Activated T-cell treated with anti-CD3 and anti-CD28 coated beads for 48 hours (primary cell): ENCODE measurements around the gene MYOD1.

Experiments
- DNase-seq: peaks from one replicate; pipeline ENCODE4 v3.0.0-alpha.2; 2020; ENCODE audit warnings: low read depth

The MYOD1 gene

DNA sequence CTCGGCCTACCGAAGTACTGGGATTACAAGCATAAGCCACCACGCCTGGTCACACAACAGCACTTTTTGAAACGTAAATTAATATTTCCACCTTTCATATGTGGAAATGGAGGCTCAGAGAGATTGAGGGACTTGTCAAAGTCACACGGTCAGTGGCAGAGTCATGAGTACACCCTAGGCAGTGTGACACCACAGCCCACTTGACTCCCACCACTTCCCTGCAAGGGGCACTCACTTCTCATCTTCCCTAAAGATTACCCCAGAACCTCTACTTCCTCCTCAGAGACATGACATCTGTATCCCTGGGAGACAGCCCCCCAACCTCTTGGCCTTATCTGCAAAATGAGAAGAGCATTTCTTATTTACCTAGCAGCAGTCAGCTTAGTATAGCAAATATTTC lies 16.5 kb upstream of the MYOD1 start:
- DNase-seq = no peak

DNA sequence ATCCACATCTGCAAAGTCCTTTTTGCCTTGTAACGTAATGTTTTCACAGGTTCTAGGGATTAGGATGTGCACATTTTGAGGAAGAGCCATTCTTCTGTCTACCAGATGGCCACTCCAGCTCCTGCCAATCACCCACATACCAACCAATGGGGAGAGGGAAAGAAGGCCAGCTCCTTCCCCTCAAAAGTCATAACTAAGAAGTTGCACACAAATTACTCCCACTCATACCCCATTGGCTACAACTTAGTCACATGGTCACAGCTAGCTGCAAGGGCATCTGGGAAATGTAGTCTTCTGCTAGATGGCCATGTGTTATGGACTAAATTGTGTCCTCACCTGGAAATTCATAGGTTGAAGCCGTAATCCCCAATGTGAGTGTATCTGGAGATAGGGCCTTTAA lies 15.4 kb upstream of the MYOD1 start:
- no peak for DNase-seq

GRCh38 chr11:17707830-17708229 lies 11.5 kb upstream of the MYOD1 start:
- no peak for DNase-seq

DNA sequence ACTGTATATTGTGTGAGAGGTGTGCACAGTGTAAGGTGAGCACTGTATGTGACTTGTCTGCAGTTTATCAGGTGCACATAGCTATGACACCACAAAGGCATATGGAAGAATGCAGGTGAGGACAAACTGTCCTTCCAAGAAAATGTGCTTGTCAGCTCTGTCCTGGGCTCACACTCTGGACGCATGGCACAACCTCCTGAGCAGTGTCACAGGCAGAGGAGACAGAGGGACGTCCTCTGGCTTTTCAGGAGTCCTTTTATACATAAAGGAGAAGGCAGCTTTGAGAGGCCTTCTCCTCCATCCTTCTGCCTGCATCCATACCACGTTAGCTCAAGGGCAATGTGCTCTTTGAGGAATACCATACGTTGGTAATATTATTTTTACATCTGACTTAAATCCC lies 7.5 kb upstream of the MYOD1 start:
- no peak for DNase-seq

GRCh38 chr11:17713851-17714250 lies 5.5 kb upstream of the MYOD1 start:
- no peak for DNase-seq

GRCh38 chr11:17714356-17714854 lies 5.0 kb upstream of the MYOD1 start:
- no peak for DNase-seq

- DNase-seq = no peak
Observed at GRCh38 chr11:17714870-17715269, 4.5 kb upstream of the MYOD1 start.

DNA sequence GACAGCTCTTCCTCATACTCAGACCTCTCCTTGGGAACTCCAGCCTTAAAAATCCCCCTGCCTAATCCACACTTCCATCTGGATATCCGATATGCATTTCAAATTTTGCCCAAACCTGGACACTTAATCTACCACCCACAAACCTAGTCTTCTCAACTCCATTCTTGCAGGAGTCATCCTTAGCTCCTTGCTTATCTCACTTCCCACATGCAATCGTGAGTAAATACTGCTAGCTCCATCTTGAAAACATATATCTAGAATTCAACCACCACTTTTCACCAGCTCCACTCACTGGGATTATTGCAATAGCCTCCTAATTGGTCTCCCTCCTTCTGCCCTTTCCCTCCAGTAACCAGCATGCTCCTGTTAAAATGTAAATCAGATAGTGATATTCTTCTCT lies 2.6 kb upstream of the MYOD1 start:
- no peak for DNase-seq

GRCh38 chr11:17718015-17718414 lies 1.4 kb upstream of the MYOD1 start:
- DNase-seq = no peak

DNA sequence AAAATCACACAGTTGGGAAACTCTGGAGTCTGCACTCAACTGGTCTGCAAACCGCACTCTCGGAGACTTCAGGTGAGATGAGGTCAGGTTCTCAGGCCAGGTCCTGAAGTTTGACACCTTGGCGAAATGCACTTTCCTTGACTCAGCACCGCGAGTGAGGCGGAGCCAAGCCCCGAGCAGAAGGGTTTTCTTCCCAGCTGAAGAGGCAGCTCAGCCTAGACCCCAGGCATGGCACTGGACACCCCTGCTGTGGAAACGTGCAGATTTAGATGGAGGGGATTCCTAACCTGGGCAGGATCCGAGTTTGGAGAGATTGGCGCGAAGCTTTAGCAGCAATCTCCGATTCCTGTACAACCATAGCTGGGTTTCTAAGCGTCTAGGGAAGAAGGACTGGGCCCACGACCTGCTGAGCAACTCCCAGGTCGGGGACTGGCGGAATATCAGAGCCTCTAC lies 835 bp upstream of the MYOD1 start:
- DNase-seq = no peak

DNA sequence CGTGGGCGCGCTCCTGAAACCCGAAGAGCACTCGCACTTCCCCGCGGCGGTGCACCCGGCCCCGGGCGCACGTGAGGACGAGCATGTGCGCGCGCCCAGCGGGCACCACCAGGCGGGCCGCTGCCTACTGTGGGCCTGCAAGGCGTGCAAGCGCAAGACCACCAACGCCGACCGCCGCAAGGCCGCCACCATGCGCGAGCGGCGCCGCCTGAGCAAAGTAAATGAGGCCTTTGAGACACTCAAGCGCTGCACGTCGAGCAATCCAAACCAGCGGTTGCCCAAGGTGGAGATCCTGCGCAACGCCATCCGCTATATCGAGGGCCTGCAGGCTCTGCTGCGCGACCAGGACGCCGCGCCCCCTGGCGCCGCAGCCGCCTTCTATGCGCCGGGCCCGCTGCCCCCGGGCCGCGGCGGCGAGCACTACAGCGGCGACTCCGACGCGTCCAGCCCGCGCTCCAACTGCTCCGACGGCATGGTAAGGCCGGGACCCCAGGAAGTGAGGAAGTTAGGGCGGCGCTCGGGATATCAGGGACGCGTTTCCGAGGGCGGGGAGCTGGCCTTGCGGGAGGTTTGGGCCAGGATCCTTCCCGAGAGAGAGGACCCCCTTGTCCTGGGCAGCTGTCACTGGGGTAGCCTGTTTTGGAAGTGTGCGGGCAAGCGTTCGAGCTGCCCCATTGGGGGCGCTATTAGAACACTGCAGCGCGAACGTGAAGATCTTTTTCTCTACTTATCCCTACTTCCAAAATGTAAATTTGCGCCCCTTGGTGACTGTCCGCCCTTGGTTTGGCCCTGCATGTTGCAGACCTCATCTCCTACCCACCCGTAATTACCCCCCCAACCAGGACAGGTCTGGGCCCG lies 796 bp downstream of the MYOD1 start:
- no peak for DNase-seq

- no peak for DNase-seq
Observed at GRCh38 chr11:17720796-17721171, 1.4 kb downstream of the MYOD1 start.

DNA sequence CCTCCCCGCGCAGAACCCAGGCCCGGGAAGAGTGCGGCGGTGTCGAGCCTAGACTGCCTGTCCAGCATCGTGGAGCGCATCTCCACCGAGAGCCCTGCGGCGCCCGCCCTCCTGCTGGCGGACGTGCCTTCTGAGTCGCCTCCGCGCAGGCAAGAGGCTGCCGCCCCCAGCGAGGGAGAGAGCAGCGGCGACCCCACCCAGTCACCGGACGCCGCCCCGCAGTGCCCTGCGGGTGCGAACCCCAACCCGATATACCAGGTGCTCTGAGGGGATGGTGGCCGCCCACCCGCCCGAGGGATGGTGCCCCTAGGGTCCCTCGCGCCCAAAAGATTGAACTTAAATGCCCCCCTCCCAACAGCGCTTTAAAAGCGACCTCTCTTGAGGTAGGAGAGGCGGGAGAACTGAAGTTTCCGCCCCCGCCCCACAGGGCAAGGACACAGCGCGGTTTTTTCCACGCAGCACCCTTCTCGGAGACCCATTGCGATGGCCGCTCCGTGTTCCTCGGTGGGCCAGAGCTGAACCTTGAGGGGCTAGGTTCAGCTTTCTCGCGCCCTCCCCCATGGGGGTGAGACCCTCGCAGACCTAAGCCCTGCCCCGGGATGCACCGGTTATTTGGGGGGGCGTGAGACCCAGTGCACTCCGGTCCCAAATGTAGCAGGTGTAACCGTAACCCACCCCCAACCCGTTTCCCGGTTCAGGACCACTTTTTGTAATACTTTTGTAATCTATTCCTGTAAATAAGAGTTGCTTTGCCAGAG lies 2.0 kb downstream of the MYOD1 start:
- no peak for DNase-seq

DNA sequence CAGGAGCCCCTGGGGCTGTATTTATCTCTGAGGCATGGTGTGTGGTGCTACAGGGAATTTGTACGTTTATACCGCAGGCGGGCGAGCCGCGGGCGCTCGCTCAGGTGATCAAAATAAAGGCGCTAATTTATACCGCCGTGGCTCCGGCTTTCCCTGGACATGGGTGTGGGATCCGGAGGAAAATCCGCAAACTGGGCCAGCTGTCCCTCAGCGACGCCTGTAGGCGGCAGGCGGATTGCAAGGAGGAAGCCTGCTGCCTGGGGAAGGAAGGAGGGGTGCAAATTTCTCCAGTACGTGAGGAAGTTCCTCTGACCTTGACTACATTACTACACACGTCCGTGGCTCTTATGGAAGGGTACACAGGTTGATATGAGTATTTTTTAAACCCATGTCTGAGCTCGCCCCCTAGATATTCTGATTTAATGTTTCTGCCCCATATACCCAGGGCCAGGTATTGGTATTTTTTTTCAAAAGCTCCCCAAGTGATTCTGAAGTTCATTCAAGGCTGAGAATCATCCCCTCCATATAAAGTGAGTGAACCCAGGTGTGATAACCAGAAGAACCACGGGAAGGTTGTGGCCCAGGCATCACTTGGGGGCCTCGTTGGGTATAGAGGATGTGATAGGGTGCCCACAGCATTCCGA lies 2.8 kb downstream of the MYOD1 start:
- no peak for DNase-seq

DNA sequence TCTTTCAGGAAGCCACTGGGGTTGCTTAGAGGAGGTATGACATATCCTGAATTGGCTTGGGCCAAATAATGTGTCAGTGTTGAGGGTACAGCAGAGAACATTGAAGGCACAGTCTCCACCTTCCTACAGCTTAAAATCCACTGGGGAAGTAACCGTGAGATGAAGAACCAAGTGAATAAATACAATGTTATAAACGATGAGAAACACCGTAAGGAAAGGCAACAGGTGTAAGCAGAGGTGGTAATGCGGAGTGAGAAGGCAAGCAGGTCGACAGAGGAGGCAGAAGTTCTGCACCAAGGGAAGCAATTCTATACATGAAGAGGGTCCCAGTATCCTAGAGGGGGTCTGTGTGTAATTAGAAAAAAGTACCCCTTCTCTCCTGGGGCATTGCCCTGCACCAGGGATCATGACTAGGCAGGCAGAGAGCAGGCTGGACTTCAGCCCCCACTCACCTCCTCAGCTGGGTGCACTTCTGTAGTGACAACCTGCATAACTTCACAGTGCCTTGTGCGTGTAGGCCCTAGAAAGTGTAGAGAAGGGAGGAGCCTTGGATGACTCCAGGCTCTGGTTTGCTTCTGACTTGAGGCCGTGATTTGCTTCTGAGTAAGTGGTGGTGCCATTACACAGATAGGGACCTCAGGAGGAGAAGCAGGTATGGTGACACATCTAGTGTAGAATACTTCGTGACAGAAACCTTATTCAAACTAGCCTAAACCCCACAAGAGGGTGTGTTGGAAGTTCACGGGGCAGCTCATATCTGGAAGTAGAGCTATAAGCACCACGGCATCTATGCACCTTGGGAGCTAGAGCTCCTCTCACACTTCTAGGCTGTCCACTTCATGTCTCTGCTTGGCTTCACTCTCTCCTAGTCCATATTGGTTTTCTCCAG lies 4.9 kb downstream of the MYOD1 start:
- no peak for DNase-seq

- no peak for DNase-seq
Observed at GRCh38 chr11:17725174-17725573, 5.8 kb downstream of the MYOD1 start.

DNA sequence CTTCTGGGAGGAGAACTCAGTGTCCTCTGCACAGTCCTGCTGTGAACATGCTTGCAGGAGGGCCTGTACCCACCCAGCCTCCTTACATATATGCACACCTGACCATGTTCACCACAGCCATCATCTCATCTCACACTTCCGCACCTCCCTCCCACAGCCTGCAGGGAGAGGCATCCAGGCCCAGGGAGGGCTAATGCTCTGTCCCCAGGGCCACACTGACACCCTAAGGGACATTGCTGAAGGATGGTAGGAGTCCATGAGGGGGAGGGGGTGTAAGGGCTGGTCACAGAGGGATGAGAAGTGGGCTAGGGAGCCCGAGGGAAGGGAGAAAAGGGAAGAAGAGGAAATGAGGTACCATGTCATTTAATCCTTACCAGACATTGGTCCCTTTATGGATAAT lies 10.8 kb downstream of the MYOD1 start:
- no peak for DNase-seq

GRCh38 chr11:17730608-17731462 lies 11.5 kb downstream of the MYOD1 start:
- peak; percentile 65 for DNase-seq

GRCh38 chr11:17733261-17733660 lies 13.9 kb downstream of the MYOD1 start:
- DNase-seq = no peak

GRCh38 chr11:17734418-17734911 lies 15.1 kb downstream of the MYOD1 start, which contains the start of gene KCNC1:
Gene KCNC1 (plus strand): TSS chr11:17734781. CDS start chr11:17736003, 1,222 bp downstream.
- no peak for DNase-seq
